Panc1 (cell line): ENCODE results near the gene LCA5L.

Experiments
- POLR2AphosphoS5 ChIP-seq: IDR thresholded peaks from 2 replicates; pipeline ENCODE4 v1.6.1; 2012; ENCODE audit warnings: mild to moderate bottlenecking, low read depth, low read length, moderate library complexity
- TF ChIP-seq, protein P1 (sequence below): fragments of 450-650 bp; IDR thresholded peaks from 2 replicates; pipeline ENCODE4 v1.5.1; 2017; ENCODE audit warnings: mild to moderate bottlenecking

DNA sequence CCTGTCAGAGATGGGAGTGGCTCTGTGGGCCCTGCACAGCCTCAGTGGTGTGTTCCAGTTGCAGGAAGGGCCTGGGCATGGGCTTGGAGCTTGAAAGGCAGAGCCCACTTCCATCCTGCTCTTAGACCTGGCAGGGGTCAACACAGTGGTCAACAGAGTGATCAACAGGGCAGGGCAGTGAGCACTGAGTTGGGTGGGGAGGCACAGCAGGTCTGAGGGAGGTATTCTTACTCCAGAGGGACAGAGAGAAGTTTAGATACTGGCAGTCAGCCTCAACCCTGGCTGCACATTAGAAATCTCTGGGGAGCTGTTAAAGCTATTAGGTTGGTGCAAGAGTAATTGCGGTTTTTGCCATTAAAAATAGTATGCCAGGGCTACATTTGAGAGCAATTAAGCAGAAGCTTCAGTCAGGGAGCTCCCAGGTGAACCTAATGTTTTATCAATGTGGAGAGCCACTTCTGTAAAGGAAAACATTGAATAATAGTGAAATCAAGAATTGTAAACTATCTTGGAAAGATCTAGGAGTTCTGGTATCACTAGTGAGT, 43.9 kb upstream of the LCA5L start:
- TF ChIP-seq, protein P1, sequence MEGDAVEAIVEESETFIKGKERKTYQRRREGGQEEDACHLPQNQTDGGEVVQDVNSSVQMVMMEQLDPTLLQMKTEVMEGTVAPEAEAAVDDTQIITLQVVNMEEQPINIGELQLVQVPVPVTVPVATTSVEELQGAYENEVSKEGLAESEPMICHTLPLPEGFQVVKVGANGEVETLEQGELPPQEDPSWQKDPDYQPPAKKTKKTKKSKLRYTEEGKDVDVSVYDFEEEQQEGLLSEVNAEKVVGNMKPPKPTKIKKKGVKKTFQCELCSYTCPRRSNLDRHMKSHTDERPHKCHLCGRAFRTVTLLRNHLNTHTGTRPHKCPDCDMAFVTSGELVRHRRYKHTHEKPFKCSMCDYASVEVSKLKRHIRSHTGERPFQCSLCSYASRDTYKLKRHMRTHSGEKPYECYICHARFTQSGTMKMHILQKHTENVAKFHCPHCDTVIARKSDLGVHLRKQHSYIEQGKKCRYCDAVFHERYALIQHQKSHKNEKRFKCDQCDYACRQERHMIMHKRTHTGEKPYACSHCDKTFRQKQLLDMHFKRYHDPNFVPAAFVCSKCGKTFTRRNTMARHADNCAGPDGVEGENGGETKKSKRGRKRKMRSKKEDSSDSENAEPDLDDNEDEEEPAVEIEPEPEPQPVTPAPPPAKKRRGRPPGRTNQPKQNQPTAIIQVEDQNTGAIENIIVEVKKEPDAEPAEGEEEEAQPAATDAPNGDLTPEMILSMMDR, result no peak
- no peak for TF ChIP-seq POLR2AphosphoS5
